ENCODE data around the gene SPATA32.

The SPATA32 gene

DNA sequence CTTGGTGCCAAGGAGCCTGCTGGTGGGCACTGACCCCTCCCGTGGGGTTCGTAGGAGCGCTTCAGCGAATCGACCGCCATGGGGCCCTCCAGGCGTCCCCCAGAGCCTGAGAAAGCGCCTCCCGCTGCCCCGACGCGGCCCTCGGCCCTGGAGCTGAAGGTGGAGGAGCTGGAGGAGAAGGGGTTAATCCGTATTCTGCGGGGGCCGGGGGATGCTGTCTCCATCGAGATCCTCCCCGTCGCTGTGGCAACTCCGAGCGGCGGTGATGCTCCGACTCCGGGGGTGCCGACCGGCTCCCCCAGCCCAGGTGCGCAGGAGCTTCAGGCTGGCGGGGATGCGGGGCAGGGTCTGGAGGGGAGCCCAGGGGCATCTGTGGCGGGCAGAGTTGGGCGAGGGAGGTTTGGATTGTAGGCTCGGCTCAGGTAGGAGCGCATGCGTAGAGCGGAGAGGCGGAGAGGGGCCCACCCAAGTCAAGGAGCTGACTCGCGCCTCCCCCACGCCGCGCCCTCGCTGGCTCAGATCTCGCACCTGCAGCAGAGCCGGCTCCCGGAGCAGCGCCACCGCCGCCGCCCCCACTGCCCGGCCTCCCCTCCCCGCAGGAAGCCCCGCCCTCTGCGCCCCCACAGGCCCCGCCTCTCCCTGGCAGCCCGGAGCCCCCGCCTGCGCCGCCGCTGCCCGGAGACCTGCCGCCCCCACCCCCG lies 20.4 kb downstream of the SPATA32 start:
- H3K4me3 ChIP-seq (ENCODE audit: low read length), result no peak overlapping the region
- no peak for TF ChIP-seq ZNF274 (IDR thresholded peaks at IDR 0.05; ENCODE audit: low read depth, low read length)

DNA sequence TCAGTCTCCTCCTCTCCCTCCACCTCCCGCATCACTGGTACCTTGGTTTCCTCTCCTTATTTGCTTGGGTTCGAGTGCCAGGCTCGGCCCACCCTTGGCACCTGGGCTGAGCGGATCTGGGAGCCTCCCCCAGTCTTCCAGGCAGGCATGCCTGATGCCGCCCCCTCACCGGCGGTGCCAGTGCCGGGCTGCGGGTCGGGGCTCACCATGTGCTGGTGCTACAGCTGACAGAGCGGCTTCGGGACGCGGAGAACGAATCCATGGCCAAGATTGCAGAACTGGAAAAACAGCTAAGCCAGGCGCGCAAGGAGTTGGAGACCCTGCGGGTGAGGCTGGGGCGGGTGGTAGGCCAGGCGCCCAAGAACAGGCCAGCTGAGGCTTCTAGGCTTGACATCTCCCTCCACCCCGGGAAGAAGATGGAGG lies 21.0 kb downstream of the SPATA32 start:
- H3K4me3 ChIP-seq (ENCODE audit: low read length), result no peak overlapping the region
- TF ChIP-seq ZNF274 (IDR thresholded peaks at IDR 0.05; ENCODE audit: low read depth, low read length), result no peak

DNA sequence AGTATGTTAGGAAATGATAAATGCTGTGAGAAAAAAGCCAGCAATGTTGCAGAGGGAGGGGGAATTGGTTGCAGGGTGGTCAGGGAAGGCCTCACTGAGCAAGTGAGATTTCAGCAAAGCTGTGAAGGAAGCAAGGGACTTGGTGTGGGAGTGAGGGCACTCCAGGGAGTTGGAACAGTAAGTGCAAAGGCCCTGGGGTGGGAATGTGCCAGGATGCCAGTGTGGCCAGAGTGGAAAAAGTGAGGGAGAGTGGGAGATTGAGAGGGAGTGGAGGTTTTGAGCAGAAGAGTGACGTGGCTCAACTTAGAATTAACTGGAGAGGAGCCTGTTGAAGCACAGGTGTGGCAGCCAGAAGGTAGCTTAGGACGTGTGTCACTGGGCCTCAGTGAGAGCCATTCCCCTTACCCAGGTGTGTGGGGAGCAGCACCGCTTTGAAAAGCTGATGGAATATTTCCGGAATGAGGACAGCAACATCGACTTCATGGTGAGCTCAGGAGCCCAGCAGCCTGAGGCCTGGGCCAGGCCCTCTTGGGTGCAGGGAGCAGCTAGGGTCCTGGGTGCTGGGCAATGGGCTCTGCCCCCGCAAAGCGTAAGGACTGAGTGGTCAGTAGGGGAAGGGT lies 23.6 kb downstream of the SPATA32 start:
- no peak for TF ChIP-seq ZNF274 (IDR thresholded peaks at IDR 0.05; ENCODE audit: low read depth, low read length)

DNA sequence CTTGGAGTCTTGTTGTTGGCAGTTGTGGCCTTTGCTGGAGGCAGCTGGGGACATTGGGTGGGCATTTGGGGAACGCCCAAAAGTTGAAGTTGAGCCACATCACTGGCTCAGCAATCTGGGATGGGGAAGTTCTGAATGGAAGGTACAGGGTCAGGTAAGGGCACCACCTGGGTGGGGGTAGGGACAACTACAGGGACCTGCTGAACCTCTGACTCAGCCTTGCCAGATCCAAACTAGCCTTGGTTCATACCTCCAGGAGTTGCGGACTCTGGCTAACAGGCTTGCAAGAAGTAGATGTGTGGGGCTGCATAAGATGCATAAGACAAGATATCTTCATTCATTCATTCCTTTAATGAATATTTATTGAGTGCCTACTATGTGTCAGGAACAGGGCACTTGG lies 24.2 kb downstream of the SPATA32 start:
- no peak overlapping the region for H3K4me3 ChIP-seq (ENCODE audit: low read length)
- TF ChIP-seq ZNF274 (IDR thresholded peaks at IDR 0.05; ENCODE audit: low read depth, low read length), result no peak

More for the DNA sequence above, 23.6 kb downstream of the SPATA32 start:
- no peak overlapping the region for H3K4me3 ChIP-seq (ENCODE audit: low read length)

DNA sequence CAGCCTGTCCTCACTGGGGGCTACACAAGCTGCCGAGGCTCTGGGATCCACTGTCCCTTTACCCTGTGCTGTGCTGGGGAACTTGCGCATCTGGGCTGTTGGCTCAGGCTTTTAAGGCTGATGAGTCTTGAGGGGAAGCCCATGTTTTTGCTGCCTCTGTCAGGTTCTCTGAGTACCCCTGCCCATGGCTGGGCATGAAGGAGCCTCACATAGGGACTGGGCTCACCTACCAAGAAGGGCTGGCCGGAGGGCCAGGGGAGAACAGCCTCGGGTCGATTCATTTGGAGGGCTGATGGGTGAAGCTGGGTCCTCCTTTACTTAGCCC lies 25.6 kb downstream of the SPATA32 start:
- no peak for TF ChIP-seq ZNF274 (IDR thresholded peaks at IDR 0.05; ENCODE audit: low read depth, low read length)
- H3K4me3 ChIP-seq (ENCODE audit: low read length), result no peak overlapping the region

DNA sequence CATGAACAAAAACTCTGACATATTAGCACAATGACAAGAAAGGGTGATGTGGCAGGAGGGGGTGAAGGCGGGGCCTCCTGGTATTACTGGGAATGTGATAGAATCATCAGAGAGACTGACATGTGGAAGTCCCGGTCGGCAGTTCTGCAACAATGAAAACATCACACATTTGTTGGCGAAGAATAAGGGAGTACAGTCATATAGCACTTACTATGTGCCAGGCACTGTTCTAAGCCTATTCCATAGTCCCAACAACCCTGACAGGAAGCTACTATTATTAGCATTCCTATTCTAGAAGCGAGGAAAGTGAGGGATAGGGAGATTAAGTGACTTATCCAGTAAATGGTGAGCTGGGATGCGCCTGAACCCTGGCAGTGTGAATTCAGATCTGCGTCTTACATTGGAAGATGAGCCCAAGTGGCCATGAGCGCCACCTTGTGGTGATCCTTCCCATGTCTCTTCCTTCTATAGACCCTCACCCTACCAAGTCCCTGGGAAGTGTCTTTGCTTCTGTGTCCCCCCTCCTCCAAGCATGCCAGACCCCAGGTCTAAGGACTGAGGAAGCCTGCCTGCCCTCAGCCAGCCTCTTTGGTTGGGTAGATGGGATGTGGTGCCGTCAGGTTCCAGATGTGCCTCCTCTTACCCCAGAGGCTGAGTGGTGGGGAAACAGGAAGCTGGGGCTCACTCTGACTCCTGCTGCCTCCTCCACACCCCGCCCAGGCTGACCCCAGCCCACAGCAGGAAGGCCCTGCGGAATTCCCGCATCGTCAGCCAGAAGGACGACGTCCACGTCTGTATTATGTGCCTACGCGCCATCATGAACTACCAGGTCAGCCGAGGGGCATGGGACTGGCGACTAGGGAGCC lies 26.2 kb downstream of the SPATA32 start:
- no peak for TF ChIP-seq ZNF274 (IDR thresholded peaks at IDR 0.05; ENCODE audit: low read depth, low read length)
- no peak overlapping the region for H3K4me3 ChIP-seq (ENCODE audit: low read length)

DNA sequence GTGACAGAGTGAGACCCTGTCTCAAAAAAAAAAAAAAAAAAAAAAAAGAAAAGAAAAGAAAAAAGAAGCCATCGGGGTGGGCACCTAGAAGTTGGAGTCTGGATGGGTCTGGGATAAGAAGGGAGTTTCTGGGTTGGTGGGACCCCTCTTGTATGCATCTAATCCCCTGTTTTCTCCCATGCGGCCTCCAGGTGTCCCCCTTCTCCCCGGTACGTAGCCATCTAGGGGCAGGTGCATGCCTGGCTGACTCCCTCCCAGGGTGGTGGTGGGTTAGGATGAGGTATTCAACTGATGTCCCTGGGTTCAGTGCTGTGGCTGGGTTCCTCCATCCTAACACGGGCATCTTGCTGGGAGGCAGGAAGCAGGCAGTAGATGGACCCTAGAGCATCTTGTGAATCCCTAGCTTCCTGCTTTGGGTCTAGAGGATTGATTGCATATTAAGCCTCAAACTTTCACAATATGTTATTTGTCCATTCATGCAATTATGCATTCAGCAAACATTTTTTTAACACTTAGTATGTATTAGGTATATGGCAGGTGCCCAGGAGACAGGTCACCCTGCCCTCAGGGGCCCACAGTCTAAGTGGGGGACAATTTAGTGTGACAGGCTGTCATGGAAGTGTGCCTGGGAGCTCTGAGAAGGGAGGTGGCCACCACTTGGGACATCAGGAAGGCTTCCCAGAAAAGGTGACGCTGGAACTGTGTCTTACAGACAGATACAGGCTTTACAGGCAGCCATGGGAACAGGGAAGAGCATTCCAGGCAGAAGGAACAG lies 27.1 kb downstream of the SPATA32 start:
- TF ChIP-seq ZNF274 (IDR thresholded peaks at IDR 0.05; ENCODE audit: low read depth, low read length), result no peak
- H3K4me3 ChIP-seq (ENCODE audit: low read length), result no peak overlapping the region

DNA sequence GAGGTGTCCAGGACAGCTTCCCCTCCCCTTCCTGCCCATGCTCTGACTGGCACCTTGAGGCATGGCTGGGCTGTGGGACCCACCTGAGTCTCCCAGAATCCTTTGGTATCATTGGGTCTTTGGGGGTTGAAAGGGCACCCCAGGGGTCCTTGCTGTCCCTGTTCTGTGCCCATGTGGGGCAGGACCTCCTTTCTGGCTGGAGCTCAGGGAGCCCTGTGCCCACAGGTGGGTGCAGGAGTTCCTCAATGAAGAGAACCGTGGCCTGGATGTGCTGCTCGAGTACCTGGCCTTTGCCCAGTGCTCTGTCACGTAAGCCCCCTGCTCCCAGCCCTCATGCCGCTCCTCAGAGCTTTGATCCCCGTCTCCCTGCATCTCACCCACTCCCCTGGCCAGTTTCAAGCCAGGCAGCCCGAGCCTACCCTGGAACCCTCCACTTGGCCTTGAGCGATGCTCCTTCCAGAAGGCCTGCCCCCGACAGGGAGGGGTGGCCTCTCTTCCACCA lies 28.4 kb downstream of the SPATA32 start:
- no peak for TF ChIP-seq ZNF274 (IDR thresholded peaks at IDR 0.05; ENCODE audit: low read depth, low read length)
- no peak overlapping the region for H3K4me3 ChIP-seq (ENCODE audit: low read length)

DNA sequence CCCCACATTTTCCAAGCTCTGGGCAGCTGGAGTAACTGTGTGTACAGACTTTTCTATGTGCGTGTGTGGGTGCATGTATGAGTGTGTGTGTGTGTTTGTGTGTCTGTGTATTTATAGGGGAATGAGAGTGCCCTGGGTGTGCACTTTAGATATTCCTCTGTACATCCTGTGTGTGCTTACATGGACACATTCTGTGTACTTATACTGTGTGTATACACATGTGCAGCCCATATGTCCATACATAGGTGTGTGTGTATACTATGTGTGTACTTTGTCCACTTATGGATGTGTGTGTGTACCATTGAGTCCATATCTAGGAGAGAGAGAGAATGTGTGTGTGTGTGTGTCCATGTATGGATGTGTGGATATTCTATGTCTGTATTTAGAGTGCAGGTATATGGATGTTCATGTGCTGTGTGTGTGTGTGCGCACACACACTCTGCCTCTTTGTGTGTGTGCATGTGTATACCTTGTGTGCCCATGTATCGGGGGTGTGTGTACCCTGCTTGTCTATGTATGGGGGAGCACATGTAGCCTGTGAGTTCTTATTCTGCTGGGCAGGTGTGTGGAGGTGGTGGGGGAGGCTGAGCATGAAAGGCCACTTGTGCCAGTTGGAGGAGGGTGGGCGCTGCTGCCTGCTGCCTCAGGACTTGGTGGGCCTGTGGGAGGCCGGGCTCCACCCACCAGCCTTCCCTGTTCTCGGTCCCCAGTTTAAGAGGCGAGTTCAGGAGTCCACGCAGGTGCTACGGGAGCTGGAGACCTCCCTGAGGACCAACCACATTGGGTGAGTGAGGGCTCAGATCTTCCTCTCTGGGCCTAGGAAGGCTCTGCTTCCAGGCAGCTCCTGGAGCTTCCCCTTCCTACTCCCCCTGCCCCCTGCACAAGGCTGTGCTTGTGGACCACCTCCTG lies 29.1 kb downstream of the SPATA32 start:
- no peak for TF ChIP-seq ZNF274 (IDR thresholded peaks at IDR 0.05; ENCODE audit: low read depth, low read length)
- no peak overlapping the region for H3K4me3 ChIP-seq (ENCODE audit: low read length)

DNA sequence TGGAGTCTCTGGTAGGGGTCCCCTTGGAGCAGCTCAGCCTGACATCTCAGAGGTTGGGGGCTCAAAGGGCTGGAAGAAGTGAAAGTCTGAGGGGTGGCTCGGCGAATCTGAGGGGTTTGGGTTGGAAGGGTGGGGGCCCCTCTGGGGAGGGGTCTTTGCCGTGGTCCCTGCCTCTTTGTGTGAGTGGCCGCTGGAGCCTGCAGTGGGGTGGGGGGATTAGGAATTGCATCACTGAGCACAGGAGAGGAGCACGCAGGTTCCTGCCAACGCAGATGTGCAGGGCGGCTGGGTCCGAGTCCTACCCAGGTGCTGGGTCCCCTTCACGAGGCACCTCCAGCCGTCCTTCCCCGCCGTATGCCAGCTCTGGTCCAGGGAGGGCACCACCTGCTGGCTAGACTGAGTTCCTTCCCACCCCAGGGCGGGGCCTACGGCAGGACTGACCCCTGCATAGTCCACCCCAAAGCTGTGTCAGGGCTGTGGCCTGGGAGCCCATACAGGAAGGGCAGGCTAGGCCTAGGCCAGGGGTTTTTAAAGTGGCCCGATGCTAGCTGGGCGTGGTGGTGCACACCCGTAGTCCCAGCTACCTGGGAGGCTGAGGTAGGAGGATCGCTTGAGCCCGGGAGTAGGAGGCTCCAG lies 30.3 kb downstream of the SPATA32 start:
- H3K4me3 ChIP-seq (ENCODE audit: low read length), result no peak overlapping the region
- TF ChIP-seq ZNF274 (IDR thresholded peaks at IDR 0.05; ENCODE audit: low read depth, low read length), result no peak

DNA sequence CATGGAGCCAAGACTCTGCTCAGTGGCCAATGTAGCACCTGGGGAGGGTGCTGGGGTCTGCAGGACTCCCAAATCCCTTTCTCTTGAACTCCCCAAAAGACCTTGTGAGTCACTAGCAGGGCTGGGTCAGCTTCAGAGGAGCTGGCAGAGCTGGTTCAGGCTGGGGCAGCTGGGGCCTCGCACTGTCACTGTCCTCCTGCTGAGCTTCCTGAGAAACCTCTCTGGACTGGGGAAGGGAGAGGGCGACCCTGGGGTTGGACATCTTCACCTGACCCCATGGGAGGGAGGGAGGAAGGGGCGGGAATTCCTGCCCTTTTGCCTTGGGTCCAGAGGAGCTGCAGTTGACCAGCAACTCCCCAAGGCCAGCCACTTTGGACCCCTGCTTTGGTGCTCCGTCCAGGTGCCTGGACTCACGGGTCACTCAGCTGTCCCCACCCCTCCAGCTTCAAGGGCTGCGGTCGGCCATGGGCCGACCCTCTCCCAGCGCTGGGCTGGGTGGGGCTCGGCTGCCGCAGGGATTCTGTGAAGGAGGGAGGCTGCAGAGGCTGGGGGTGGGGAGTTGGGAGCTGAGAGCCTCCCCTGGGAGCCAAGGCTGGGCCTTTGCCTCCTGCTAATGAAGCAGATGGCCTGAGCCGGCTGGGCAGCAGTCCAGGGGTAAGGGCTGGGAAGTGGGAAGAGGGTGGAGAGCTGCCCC lies 31.0 kb downstream of the SPATA32 start:
- no peak for TF ChIP-seq ZNF274 (IDR thresholded peaks at IDR 0.05; ENCODE audit: low read depth, low read length)
- H3K4me3 ChIP-seq (ENCODE audit: low read length), result no peak overlapping the region

DNA sequence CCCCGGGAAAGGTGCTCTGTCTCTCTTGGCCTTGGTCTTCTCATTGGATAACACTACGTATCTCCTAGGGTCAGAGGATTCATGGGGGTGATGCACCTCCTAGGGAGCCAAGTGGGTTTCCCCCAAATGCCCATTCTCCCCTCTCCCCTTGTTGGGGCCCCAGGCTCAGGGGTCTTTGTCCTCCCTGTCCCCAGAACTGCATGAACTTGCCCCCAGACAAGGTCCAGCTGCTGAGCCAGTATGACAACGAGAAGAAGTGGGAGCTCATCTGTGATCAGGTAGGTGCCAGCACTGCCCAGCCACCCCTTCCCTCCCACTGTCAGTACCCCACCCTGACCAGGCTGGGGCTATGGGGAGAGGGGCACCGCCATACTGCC lies 31.5 kb downstream of the SPATA32 start:
- no peak overlapping the region for H3K4me3 ChIP-seq (ENCODE audit: low read length)

More for the DNA sequence above, 31.5 kb downstream of the SPATA32 start:
- TF ChIP-seq ZNF274 (IDR thresholded peaks at IDR 0.05; ENCODE audit: low read depth, low read length), result no peak
